Measurements from ENCODE around the gene CROCC2.

CROCC2 gene

GRCh38 chr2:240986787-240987411, 80.8 kb downstream of the CROCC2 start:
- no peak for TF ChIP-seq CTCF (IDR thresholded peaks at IDR 0.05; ENCODE audit: low read depth, low read length)
- in situ Hi-C loops (cut with HindIII; ENCODE audit: low sequenced_read_pairs), result no loop called here
- no peak overlapping the region for H3K4me3 ChIP-seq (ENCODE audit: low read depth, low read length)
- peak; percentile 77 for DNase-seq (ENCODE audit: low read depth, low spot score)

- no peak for TF ChIP-seq CTCF (IDR thresholded peaks at IDR 0.05; ENCODE audit: low read depth, low read length)
- DNase-seq (ENCODE audit: low read depth, low spot score), result no peak
- no peak overlapping the region for H3K4me3 ChIP-seq (ENCODE audit: low read depth, low read length)
- in situ Hi-C loops (cut with HindIII; ENCODE audit: low sequenced_read_pairs), result no loop called here
These were observed 81.5 kb downstream of the CROCC2 start for GRCh38 chr2:240987588-240987987.

GRCh38 chr2:240988146-240988545, 82.0 kb downstream of the CROCC2 start:
- peak; percentile 50 for DNase-seq (ENCODE audit: low read depth, low spot score)
- TF ChIP-seq CTCF (IDR thresholded peaks at IDR 0.05; ENCODE audit: low read depth, low read length), result no peak
- in situ Hi-C loops (cut with HindIII; ENCODE audit: low sequenced_read_pairs), result no loop called here
- no peak overlapping the region for H3K4me3 ChIP-seq (ENCODE audit: low read depth, low read length)

- TF ChIP-seq CTCF (IDR thresholded peaks at IDR 0.05; ENCODE audit: low read depth, low read length), result no peak
- H3K4me3 ChIP-seq (ENCODE audit: low read depth, low read length), result no peak overlapping the region
- DNase-seq (ENCODE audit: low read depth, low spot score), result no peak
- in situ Hi-C loops (cut with HindIII; ENCODE audit: low sequenced_read_pairs), result no loop called here
These were observed 82.6 kb downstream of the CROCC2 start for GRCh38 chr2:240988571-240989271.

GRCh38 chr2:240989451-240990265, 83.5 kb downstream of the CROCC2 start:
- H3K4me3 ChIP-seq (ENCODE audit: low read depth, low read length), result no peak overlapping the region
- in situ Hi-C loops (cut with HindIII; ENCODE audit: low sequenced_read_pairs), result no loop called here
- DNase-seq (ENCODE audit: low read depth, low spot score), result no peak
- peak; percentile 56 for TF ChIP-seq CTCF (IDR thresholded peaks at IDR 0.05; ENCODE audit: low read depth, low read length)

- in situ Hi-C loops (cut with HindIII; ENCODE audit: low sequenced_read_pairs), result no loop called here
- no peak for DNase-seq (ENCODE audit: low read depth, low spot score)
- TF ChIP-seq CTCF (IDR thresholded peaks at IDR 0.05; ENCODE audit: low read depth, low read length), result no peak
- no peak overlapping the region for H3K4me3 ChIP-seq (ENCODE audit: low read depth, low read length)
These were observed 84.1 kb downstream of the CROCC2 start for GRCh38 chr2:240990266-240990529.
